ENCODE results near the gene PPM1B. TPM values are rescaled to one million over a fixed set of nuclear protein-coding genes. Genes with fewer than 3 reads are reported as not detected.

PPM1B gene
- total and polyA plus RNA-seq, 9 of the 15 experiments (the other 6 are each of a cell fraction or from before 2014, with no cell fraction given), result 8.9 to 44.0 (median 28.6) TPM

GRCh38 chr2:44169155-44169898 is 652 bp downstream of the PPM1B start (continued):
- TF ChIP-seq, protein P1, sequence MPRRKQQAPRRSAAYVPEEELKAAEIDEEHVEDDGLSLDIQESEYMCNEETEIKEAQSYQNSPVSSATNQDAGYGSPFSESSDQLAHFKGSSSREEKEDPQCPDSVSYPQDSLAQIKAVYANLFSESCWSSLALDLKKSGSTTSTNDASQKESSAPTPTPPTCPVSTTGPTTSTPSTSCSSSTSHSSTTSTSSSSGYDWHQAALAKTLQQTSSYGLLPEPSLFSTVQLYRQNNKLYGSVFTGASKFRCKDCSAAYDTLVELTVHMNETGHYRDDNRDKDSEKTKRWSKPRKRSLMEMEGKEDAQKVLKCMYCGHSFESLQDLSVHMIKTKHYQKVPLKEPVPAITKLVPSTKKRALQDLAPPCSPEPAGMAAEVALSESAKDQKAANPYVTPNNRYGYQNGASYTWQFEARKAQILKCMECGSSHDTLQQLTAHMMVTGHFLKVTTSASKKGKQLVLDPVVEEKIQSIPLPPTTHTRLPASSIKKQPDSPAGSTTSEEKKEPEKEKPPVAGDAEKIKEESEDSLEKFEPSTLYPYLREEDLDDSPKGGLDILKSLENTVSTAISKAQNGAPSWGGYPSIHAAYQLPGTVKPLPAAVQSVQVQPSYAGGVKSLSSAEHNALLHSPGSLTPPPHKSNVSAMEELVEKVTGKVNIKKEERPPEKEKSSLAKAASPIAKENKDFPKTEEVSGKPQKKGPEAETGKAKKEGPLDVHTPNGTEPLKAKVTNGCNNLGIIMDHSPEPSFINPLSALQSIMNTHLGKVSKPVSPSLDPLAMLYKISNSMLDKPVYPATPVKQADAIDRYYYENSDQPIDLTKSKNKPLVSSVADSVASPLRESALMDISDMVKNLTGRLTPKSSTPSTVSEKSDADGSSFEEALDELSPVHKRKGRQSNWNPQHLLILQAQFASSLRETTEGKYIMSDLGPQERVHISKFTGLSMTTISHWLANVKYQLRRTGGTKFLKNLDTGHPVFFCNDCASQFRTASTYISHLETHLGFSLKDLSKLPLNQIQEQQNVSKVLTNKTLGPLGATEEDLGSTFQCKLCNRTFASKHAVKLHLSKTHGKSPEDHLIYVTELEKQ (CRISPR knock-in tag; IDR thresholded peaks at IDR 0.05), result no peak
- TF ChIP-seq, protein P2, sequence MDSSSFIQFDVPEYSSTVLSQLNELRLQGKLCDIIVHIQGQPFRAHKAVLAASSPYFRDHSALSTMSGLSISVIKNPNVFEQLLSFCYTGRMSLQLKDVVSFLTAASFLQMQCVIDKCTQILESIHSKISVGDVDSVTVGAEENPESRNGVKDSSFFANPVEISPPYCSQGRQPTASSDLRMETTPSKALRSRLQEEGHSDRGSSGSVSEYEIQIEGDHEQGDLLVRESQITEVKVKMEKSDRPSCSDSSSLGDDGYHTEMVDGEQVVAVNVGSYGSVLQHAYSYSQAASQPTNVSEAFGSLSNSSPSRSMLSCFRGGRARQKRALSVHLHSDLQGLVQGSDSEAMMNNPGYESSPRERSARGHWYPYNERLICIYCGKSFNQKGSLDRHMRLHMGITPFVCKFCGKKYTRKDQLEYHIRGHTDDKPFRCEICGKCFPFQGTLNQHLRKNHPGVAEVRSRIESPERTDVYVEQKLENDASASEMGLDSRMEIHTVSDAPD (CRISPR knock-in tag; IDR thresholded peaks at IDR 0.05), result no peak
- TF ChIP-seq SNRNP70 (optimal IDR thresholded peaks at IDR 0.05; ENCODE audit: low read depth, low read length) (no peak), MAFF (IDR thresholded peaks at IDR 0.05; ENCODE audit: low read length) (no peak), ZSCAN32 (CRISPR knock-in tag; IDR thresholded peaks at IDR 0.05) (no peak), PCBP2 (IDR thresholded peaks at IDR 0.05; ENCODE audit: low read depth, low read length, poor library complexity, severe bottlenecking) (no peak), CTCFL (IDR thresholded peaks at IDR 0.05; ENCODE audit: borderline replicate concordance, insufficient read depth, low read depth, low read length, poor library complexity, severe bottlenecking) (no peak), SP1 (CRISPR knock-in tag; IDR thresholded peaks at IDR 0.05) (0 out of 2 replicates have a peak, but pooled peaks have one; percentile 11), GATAD2B (IDR thresholded peaks at IDR 0.05; ENCODE audit: borderline replicate concordance) (no peak), ZFP1 (CRISPR knock-in tag; IDR thresholded peaks at IDR 0.05) (no peak), HNRNPUL1 (IDR thresholded peaks at IDR 0.05; ENCODE audit: low read length) (no peak), USF1 (CRISPR knock-in tag; IDR thresholded peaks at IDR 0.05) (0 out of 2 replicates have a peak, but pooled peaks have one; percentile 8), L3MBTL2 (IDR thresholded peaks at IDR 0.05) (0 out of 2 replicates have a peak, but pooled peaks have one; percentile 33), RBM39 (optimal IDR thresholded peaks at IDR 0.05; ENCODE audit: low read depth, low read length) (no peak), TCF7 (IDR thresholded peaks at IDR 0.05; ENCODE audit: borderline replicate concordance) (no peak), DPF2 (IDR thresholded peaks at IDR 0.05) (no peak), POLR2G (IDR thresholded peaks at IDR 0.05; ENCODE audit: low read depth, low read length) (no peak; the same call in 1 of the 2 replicates), FOXA1 (IDR thresholded peaks at IDR 0.05; ENCODE audit: borderline replicate concordance) (no peak), SMAD1 (IDR thresholded peaks at IDR 0.05; ENCODE audit: low read depth, low read length, partially characterized antibody) (no peak)
- TF ChIP-seq, protein P3, sequence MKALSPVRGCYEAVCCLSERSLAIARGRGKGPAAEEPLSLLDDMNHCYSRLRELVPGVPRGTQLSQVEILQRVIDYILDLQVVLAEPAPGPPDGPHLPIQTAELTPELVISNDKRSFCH (CRISPR knock-in tag; IDR thresholded peaks at IDR 0.05), result no peak
- TF ChIP-seq, protein P3 (tag; IDR thresholded peaks at IDR 0.05), result no peak

All from K562 (cell line).